Measurements from ENCODE around the gene PTPN12.
"Not testable (repeated sequence)": the region's sequence is repeated elsewhere in the genome, so short reads cannot be mapped to it uniquely, and the experiment has no call there.

Gene PTPN12

DNA sequence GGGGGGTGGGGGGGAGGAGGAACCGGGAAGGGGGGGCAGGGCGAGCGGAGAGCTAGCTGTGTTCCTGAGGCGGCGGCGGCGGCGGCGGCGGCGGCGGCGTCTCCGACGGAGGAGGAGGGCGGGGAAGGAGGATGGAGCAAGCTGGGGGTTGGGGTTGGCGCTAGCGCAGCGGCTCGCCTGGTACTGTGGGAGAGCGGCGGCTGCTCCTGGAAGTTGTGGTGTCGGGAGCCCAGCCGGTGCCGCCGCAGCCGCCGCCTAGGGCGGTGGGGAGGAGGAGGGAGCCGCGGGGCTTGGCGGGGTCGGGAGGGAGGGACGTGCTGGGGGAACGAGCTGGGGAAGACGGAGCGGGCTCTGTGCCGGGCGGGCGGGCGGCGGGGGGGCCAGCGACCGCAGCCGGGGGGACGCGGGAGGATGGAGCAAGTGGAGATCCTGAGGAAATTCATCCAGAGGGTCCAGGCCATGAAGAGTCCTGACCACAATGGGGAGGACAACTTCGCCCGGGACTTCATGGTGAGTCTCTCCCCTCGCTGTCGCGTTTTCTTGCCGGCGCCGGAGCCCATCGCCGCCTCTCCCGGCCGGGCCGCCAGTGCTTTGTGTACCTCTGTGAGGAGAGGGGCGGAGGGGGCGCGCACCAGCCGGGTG is at the start of gene PTPN12:
PTPN12 (plus strand) TSS at position 160 of the 642 bp plus-strand sequence; CDS start at position 412, 252 bp downstream.
- no peak for DNase-seq (ENCODE audit: low spot score)

DNA sequence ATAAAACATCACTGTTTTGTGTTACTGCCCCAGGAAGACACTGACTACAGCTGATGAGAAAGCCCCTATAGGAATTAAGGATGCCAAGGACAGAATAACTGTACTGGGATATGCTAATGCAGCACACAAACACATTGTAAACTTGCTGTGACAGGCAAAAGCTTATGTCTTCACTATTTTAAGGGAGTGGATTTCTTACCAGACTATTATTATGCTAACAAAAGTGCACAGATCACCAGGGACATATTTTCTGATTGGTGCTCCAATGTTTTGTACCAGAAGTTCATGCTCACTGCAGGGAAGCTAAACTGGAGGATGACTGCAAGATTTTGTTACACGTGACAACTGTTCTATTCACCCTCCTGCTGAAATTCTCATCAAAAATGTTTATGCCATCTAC is 48.1 kb upstream of the PTPN12 start:
- no peak for DNase-seq (ENCODE audit: low spot score)

DNA sequence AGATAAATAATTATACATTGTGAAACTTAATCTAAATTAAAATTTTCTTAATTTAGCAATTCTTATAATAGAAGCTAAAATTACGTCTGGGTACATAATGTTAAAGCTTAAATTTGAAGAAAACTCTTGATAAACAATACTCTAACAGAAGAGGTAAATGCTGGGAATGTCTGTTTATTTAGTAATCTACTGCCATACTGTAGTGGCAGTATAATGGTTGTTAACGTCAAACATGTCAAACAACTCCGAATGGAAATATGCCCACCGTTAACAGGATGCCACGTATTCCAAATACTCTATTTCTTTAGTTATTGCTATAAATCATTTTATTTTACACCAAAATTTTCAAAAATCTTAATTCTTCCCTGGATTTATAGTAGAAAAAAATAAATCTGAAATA is 40.0 kb upstream of the PTPN12 start:
- DNase-seq (ENCODE audit: low spot score) = no peak

DNA sequence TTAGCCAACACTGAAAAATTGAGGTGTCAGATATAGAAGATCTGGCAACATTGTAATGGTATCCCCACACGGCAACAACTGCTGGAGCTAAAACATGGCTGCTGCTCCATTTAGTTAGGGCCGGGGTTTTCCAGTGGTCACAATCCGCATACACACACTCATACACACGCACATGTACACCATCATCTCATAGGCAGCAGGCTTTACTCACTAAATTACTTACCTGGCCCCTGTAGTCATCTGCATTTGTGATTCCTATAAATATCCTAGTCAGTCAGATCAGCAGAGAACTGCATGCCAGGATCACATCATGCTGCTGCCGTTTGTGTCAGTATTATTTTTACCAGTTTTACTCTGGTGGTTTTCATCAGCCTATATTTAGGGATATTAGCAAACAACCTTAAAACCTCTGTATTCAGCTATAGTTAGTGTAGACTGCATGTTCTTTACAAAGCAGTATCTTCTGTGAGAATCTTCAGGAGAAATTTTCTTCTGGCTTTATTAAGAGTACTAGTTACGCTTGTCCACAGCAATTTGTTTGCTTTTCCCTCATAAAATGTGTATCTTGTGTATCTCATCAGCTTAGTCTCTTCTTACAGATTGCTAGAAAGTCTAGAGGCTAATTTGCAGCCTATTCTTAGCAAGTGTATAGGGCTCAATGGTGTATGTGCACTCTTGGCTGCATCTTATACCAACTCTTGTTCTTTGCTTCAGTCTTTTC is 38.3 kb upstream of the PTPN12 start:
- DNase-seq (ENCODE audit: low spot score) = no peak

DNA sequence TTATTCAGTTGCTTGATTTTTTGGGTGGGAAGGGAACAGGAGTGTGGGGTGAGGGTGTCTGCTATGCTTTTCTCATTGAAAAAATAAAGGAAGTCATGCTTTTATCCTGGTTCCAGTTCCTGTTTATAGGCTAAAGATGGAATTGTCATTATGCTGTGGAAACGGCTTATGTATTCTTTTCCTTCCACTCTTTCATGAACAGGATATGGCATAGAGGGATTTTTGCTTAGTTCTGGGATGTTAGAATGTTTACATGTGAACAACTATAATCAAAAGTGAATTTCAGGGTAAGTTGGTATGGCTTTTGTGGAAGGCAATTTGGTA is 35.9 kb upstream of the PTPN12 start:
- DNase-seq (ENCODE audit: low spot score) = no peak

DNA sequence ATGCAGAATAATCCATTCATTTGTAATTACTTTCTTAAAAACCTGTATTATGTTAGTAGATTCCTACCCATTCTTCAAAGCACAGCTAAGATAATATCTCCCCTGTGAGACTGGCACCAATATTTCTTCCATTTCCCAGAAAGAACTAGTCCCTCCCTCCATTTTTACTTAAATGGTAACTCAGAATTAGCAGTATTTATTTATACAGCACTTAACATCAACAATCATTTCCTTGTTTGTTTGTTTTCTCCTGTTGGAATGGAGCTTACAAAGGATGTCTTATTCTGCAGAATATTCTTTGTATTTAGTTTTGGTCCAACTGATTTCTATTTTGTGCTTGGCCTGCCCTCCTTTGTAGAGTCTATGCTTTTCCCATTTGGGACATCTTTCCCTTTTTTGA is 32.1 kb upstream of the PTPN12 start:
- no peak for DNase-seq (ENCODE audit: low spot score)

DNA sequence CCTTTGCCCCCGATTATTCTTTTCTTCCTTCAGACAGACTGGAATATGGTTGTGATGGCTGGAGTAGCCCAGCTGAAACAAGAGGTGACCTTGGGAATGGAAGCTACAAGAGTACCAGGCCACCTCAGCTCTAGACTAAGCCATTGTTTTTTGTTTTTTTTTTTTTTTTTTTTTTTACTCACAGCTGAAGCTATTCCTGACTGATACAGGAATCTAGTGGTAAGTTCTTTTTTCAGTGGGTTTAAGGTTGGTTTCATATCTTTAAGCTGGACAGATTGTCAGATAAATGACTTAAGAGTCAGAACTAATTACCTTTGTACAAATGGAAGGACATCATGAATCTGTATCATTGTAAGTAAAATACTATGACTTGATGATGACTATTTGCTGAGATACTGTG is 30.2 kb upstream of the PTPN12 start:
- DNase-seq (ENCODE audit: low spot score) = no peak

DNA sequence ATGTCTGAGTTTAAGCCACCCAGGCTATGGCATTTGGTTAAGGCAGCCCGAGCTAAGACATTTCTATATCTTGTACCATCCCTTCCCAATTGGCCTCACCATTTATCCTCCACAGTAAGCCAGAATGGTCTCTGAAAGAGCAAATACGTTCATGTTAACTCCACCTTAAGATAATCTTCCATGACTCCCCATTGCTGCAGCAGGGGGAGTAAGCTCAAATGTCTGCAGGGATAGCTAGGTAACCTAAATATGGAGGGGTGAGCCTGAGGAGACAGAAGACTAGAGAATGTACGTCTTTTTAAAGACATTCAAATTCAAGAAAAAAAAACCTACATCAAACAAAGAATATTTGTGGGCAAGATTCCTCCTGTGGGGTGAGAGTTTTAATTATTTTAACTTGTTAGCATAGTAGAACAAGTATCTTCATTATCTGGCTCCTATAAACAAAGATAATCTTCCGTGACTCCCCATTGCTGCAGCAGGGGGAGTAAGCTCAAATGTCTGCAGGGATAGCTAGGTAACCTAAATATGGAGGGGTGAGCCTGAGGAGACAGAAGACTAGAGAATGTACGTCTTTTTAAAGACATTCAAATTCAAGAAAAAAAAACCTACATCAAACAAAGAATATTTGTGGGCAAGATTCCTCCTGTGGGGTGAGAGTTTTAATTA is 24.0 kb upstream of the PTPN12 start:
- DNase-seq (ENCODE audit: low spot score) = not testable (repeated sequence)

DNA sequence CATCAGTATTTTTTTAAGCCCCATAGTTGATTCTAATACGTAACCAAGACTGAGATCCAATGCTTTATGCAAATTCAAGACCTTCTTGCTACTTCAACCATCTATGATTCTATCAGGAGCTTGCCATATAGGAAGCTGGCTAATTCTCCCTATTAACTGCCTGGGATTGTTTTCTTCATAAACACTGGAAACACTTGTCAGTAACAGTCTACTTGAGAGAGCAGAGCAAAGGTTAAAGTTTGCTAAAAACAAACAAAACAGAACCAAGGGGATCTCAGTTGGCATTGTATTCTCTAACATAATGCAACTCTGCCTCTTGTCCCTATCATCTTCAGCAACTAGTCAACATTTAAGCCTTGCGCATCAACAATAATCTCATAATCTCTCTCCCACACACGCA is 21.0 kb upstream of the PTPN12 start:
- no peak for DNase-seq (ENCODE audit: low spot score)

DNA sequence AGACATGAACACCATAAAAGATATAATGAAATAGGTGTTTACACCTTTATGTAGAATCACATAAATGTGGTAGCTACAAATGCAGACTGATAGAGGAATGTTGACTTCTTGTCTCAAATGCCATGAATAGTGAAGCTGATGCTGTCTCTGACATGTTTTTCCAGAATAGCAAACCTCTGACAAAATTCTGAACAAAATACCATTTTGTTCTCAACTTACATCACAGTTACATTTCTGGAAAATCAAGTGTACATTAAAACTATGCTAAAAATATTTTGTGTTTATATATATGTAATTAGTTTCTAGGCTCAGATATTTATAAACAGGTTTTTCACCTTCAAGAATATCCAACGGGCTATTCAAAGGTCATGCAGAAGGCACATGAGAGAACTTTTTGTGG is 16.8 kb upstream of the PTPN12 start:
- DNase-seq (ENCODE audit: low spot score) = no peak

DNA sequence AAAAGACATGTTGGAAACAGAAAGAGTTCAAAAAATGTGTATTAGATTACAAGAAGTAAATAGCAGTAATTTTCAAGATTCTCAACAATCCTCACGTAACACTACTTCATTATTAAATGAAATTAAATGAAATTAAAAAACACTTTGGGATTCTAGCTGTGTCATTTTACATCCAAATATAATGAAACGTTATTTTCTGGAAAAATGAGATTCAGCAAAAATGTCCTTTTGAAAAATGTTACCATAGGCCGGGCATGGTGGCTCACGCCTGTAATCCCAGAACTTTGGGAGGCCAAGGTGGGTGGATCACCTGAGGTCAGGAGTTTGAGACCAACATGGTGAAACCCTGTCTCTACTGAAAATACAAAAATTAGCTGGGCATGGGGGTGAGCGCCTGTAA is 15.6 kb upstream of the PTPN12 start:
- not testable (repeated sequence) for DNase-seq (ENCODE audit: low spot score)

DNA sequence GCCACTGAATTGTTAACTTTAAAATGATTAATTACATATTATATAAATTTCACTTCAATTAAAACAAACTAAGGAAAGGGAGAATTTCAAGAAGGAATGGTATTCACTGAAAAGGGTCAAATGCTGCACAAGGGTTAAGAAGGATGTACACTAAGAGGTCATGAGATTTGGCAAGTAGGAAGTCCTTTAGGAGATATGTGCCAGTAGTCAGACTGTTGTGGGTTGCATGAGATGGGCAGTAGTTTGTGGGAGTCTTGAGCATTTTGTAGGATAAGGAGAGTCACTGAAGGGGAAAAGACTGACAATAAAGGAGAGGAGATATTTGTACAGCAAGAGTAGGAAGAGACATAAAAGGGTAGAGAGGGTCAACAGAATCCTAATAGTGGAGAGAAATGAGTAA is 12.4 kb upstream of the PTPN12 start:
- no peak for DNase-seq (ENCODE audit: low spot score)

DNA sequence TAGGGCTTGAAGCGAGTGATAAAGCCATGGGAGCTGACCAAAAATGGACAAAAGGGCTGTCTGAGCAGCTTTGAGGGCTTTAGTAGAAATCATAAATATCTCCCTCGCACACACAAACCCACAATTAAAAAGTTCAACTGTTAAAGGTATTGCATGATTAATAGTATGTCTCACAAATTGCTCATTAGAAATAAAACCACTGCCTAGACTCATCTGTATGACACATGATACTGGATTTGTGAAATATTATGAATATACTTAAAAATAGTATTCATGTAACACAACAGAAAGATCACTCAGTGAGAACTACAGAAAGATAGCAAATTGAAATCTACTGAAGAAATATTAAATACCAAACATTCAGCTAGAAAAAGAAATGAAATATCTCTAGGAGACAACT is 11.9 kb upstream of the PTPN12 start:
- no peak for DNase-seq (ENCODE audit: low spot score)

DNA sequence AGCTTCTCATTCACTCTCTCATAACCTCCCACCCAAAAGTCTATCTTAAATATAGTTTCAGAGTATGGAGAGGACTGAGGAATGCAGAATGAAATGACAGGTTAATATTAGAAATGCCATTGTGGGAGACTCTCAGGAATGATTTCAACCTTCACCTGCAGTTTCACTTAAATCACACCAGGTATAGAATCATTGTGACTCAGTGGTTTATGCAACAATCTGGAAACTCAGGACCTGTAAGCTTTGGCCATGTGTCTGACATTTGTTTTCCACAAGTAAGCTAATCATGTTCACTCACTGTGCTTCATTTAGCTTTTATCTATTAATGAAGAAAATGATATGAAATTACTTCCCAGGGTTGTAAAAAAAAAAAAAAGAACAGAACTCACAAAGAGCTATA is 8.7 kb upstream of the PTPN12 start:
- no peak for DNase-seq (ENCODE audit: low spot score)

DNA sequence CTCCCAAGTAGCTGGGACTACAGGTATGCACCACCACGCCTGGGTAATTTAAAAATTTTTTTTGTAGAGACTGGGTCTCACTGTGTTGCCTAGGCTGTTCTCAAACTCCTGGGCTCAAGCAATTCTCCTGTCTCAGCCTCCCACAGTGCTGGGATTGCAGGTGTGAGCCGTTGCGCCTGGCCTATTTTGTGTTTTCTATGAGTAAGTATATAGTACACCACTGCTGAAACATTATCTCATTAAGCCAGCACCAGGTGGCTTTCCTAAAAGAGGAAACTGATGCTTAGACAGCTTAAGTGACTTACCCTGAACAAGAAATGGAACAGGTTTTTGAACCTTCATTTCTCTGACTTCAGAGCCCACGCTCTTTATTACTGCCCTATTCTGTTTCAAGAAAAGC is 7.8 kb upstream of the PTPN12 start:
- no peak for DNase-seq (ENCODE audit: low spot score)

DNA sequence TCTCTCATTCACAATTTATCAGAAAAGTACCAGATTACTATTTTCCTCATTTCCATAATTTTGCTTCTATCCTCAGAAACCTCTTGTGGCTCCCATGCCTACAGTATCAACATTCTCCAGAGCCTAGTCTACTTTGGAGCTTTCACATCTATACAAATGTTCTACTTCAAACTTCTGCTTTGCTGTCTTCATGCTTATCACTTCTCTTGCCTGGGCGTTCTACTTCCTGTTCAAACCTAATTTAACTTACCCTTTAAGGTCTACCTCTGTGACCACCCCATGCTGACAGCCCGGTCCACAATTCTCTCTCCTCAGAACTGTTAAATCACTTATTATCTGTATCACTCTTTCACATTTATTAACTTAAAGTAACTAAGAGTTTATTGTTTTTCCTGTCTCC is 6.1 kb upstream of the PTPN12 start:
- no peak for DNase-seq (ENCODE audit: low spot score)

DNA sequence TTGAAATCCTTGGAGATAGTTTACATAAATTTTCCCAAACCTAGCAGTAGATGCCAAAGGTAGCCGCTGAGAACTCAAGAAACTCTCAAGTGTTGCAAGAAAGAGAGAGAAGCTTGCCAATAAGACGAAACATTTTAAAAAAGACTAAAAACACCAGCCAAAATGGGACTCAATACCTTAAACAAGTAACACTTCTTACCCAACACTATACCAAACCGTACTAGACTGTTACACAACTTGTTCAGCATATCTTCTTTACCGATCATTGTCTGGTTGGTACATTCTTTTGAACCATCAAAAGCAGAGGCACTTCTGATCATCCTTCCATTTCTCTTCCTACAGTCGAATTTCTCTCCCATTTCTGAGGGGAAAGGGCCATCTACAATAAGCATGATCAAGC is 4.8 kb upstream of the PTPN12 start:
- DNase-seq (ENCODE audit: low spot score) = no peak

DNA sequence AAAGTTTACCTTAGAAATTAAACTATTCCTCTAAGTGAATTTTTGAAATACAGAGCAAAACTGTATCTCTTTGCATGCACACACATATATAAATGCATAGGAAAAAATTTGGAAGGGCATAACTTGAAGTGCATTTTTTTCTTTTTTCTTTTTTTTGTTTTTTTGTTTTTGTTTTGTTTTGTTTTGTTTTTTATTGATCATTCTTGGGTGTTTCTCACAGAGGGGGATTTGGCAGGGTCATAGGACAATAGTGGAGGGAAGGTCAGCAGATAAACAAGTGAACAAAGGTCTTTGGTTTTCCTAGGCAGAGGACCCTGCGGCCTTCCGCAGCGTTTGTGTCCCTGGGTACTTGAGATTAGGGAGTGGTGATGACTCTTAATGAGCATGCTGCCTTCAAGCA is 4.4 kb upstream of the PTPN12 start:
- not testable (repeated sequence) for DNase-seq (ENCODE audit: low spot score)

DNA sequence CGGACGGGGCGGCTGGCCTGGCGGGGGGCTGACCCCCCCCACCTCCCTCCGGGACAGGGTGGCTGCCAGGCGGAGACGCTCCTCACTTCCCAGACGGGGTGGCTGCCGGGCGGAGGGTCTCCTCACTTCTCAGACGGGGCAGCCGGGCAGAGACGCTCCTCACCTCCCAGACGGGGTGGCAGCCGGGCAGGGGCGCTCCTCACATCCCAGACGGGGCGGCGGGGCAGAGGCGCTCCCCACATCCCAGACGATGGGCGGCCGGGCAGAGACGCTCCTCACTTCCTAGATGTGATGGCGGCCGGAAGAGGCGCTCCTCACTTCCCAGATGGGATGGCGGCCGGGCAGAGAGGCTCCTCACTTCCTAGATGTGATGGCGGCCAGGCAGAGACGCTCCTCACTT is 3.0 kb upstream of the PTPN12 start:
- not testable (repeated sequence) for DNase-seq (ENCODE audit: low spot score)

DNA sequence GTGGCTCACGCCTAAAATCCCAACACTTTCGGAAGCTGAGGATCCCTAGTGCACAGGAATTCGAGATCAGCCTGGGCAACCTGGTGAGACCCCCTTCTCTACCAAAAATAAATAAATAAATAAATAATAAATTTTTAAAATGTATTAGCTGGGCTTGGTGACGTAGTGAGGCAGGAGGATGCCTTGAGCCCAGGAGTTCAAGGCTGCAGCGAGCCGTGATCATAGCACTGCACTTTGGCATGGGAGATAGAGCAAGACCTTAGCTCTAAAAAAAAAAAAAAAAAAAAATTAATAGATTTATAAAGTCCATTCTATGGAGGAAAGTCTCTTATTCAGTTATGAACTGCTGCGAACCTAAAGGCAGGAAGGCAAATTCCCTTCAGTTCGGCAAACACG is 1.1 kb upstream of the PTPN12 start:
- no peak for DNase-seq (ENCODE audit: low spot score)

DNA sequence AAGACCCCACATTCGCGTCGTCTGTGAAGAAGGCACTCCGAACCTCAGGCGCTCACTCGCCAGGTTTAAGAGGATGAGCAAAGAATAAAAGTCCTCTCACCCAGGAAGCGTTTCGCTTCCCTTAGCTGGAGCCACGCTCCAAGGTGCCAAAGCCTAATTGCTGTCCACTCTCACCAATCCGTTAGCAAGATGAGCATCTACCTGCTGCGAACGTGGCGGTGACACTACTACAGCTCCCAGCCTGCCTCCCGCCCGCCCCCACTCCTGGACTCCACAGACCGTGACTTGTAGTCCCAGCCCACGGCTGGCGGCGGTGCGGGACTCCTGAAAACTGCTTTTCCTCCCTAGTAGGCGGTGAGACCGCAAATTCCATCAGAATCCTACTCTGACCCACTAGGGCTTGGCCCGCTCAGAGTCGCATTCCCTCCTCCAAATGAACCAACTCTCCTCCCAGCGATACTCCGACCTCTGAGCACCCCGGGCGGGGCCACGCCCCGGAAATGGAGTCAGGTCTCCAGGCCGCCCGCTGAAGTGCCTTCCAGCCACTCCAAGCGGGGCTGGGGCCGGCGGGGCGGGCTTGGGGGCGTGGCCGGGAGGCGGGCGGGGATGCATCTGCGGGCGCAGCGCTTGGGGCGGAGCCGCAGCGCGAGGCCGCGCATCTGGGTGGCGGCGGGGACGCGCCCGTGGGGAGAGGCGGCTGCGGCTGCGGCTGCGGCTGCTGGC is 521 bp upstream of the PTPN12 start:
- DNase-seq (ENCODE audit: low spot score) = peak; percentile 99

DNA sequence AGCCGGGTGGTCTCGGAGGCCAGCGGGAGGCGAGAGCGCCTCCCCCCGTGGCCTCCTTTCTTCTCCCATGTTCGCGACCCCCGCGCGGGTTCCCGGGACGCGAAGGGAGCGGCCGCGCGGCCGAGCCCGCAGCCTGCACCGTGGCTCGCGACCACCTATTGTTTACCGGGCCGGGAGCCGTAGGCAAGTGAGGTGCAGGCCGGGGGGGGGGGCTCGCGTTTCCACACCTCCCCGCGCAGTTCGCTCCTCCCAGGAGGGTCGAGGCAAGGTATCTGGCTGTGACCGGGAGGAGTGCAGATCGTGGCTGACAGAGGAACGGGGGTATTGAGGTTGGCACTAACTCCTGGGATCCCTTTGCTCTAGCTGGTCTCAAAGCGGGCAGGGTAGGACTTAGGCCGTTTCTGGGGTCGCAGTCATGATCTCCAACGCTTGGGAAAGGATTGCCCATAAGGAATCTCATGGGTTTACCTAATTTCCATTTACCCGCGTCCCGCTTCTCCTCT is 734 bp downstream of the PTPN12 start:
- DNase-seq (ENCODE audit: low spot score) = peak; percentile 76
